Motor neuron (in vitro differentiated cells): Measurements from ENCODE around the gene C3orf22. TPM values are rescaled to one million over a fixed set of nuclear protein-coding genes. Genes with fewer than 3 reads are reported as not detected.

Experiments
- ATAC-seq, 8 experiments: fragments of 200-7000 bp; cut with Tn5 transposase; replicated peaks in 6 of 8; 2 replicates each; pipeline ENCODE4 v1.8.0; 2021; ENCODE audit warnings: mild to moderate bottlenecking in 8 of 8, moderate library complexity in 8 of 8
- H3K27ac ChIP-seq, 2 donors: fragments of 250-450 bp; sonication (Bioruptor Pico); 2 replicates each; pipeline ENCODE4 v1.9.0; 2021; ENCODE audit warnings: antibody characterized with exemption in 2 of 2, mild to moderate bottlenecking in 2 of 2, moderate library complexity in 1 of 2
- H3K4me1 ChIP-seq, 2 donors: fragments of 250-450 bp; sonication (Bioruptor Pico); replicated peaks in 1 of 2; 2 replicates each; pipeline ENCODE4 v1.6.1; 2021; ENCODE audit warnings: antibody characterized with exemption in 2 of 2, mild to moderate bottlenecking in 2 of 2, moderate library complexity in 1 of 2
- H3K4me3 ChIP-seq, 5 donors: fragments of 250-450 bp; sonication (Bioruptor Pico); 2 replicates each; pipeline ENCODE4 v1.9.0; 2021; ENCODE audit warnings: antibody characterized with exemption in 5 of 5, mild to moderate bottlenecking in 5 of 5, moderate library complexity in 4 of 5
- WGBS, 10 experiments: fragments of 450-650 bp; shearing (Covaris generic); methylation state at CpG; one replicate each; pipeline ENCODE4 v1.0.0; 2022; 5-methylcytosine and 5-hydroxymethylcytosine counted together
- in situ Hi-C, 9 experiments: fragments of 400-800 bp; cut with MboI; loops; one replicate each; pipeline ENCODE4 v1.15.0; 2021; ENCODE audit warnings: low sequenced_read_pairs in 9 of 9, low pct_unique_long_range_greater_than_20kb in 2 of 9; ENCODE audit not compliant: unreplicated experiment in 9 of 9
- total RNA-seq, 8 experiments: library from RNA; unstranded; fragments of 300-600 nt; gene quantifications; 2 replicates each; pipeline versions ENCODE4 v1.2.3 to v1.2.4, GENCODE V29; 2022

Gene C3orf22
- total RNA-seq, 8 experiments from 2014 or later, result 0.15 to 0.47 TPM; not detected in 6

DNA sequence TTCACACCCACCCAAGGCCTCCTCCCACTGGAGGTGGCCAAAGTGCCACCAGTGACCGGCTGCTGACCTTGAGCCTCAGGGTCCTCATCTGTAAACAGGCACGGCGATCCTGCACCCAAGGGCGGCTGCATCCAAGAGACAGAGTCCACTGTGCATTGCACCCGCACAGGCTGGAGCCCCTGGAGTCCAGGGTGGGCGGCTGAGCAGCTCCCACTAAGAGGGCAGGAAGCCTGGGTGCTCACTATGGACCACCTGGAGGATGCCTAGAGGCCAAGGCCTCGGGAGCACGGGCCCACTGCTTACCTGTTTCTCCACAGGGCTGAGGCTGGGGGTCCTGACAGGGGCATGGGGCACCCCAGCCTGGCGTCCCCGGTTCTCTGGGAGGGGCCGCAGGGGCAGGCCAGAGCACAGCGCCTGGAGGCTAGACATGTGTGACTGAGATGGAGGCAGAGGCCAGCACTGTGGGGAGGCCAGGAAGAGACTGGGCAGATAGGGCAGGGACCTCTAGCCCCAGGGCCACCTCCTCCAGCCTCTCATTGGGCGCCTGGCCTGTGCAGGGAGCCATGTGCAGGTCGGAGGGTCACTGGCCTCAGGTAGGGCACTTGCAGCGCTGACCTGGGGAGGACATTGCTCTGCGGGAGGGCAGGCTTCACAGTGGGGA, 41.3 kb downstream of the C3orf22 start, which contains the start of gene UROC1:
Gene UROC1, minus strand, starts transcription at position 483 of the 661 bp plus-strand sequence. Its CDS starts 54 bp downstream, at position 429.
- WGBS, 10 experiments, result 92% methylated on average over 2 of the region's 16 CpGs; no CpG with 5 or more reads in 9 of the 10 experiments
- Histone ChIP-seq H3K27ac (no peak within 1 kb of the TSS), H3K4me1 (no peaks in the 10 kb centered on the region), H3K4me3 (no peak within 1 kb of the TSS)
- peak in 2 of 8 experiments; percentile 10 to 17 for ATAC-seq
- in situ Hi-C loops, result no loop called here

DNA sequence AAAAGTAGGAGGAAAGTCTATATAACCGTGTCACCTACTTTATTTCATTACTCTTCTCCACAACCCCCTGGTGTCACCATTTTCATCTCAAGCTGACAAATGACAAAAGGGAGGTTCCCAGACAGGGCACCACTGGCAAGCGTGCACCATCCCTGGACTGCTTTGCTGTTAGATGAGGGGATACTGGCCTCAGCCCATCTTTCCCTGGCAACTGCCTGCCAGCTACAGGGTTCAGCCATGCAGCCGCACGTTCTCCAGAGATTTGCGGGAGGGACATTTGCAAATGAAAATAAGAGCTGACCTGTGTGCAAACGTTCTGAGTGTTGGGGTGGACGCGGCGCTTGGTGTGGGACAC, 41.8 kb downstream of the C3orf22 start:
- 13 to 95% (median 73%) methylated on average over 1 to 6 of the region's 9 CpGs; no CpG with 5 or more reads in 5 of the 10 experiments for WGBS, 10 experiments
- in situ Hi-C loops, result no loop called here
- ATAC-seq, result peak in 1 of 8 experiments; percentile 75
- no peak overlapping the region for H3K27ac ChIP-seq
- no peak overlapping the region for H3K4me3 ChIP-seq
- peaks cover 0 to 3% of the 10 kb centered on the region in 2 donors for H3K4me1 ChIP-seq

- Histone ChIP-seq H3K27ac (no peak overlapping the region), H3K4me3 (no peak overlapping the region), H3K4me1 (peaks cover 0 to 3% of the 10 kb centered on the region in 2 donors)
- no peak for ATAC-seq
- 100% methylated on average over 1 of the region's 6 CpGs; no CpG with 5 or more reads in 9 of the 10 experiments for WGBS, 10 experiments
- in situ Hi-C loops, result no loop called here
Measured at GRCh38 chr3:126516152-126516935, 42.4 kb downstream of the C3orf22 start.

GRCh38 chr3:126515066-126515706, 43.5 kb downstream of the C3orf22 start:
- WGBS, 10 experiments, result no CpG with 5 or more reads among the region's 8 CpGs
- Histone ChIP-seq H3K4me3 (no peak overlapping the region), H3K4me1 (peaks cover 0 to 3% of the 10 kb centered on the region in 2 donors), H3K27ac (no peak overlapping the region)
- in situ Hi-C loops, result no loop called here
- no peak for ATAC-seq

DNA sequence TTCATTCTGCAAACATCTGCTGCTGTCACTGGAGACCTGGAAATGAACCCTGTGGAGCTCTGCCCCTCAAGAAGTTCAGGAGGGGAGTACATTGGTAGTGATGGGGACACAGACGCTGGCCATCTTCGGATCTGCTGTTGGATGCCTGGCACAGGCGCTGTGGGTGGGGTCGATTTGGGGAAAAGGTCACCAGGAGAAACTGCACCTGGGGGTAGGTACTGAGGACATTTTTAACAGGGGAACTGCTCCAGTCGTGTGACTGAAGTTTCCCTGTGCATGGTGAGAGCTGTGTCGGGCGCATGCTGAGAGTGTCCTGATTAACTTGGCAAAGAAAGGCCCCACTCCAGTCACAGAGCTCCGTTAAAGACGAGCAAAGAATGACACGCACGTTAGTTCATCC, 44.6 kb downstream of the C3orf22 start:
- no peak overlapping the region for H3K4me3 ChIP-seq
- WGBS, 10 experiments, result 20 to 82% (median 67%) methylated on average over 1 to 9 of the region's 11 CpGs; no CpG with 5 or more reads in 4 of the 10 experiments
- no peak overlapping the region for H3K27ac ChIP-seq
- no peak for ATAC-seq
- H3K4me1 ChIP-seq, result peaks cover 0 to 3% of the 10 kb centered on the region in 2 donors
- in situ Hi-C loops, result no loop called here

DNA sequence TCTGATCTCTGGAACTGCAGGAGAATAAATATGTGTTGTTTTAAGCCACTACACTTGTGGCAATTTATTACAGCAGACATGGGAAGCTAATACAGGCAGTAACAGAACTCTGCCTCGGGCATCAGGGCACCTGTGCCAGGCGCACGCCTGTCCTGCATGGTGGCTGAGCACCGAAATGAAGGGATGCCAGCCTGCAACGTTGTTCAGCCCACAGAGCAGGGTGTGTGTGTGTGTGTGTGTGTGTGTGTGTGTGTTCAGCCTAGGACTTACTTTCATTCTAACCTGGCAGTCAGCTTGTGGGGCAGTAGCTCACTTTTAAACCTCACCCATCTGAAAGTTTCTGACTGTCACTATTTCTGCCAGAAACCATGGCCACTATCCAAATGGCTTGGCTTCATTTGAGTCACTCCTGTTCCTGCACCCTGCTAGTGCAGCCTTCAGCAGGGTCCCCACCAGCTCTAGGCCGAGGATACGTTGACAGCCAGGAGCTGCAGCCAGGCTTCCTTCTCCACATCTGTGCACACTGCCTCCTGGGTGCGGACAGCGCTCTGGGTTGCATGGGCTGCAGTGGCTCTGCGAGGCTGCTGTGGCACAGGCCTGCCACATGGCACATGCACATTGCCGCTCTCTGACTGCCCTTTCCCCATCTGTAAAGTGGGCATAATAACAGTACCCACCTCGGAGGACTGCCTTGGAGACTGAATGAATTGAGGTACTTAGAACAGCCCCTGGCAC, 45.6 kb downstream of the C3orf22 start:
- no peak for ATAC-seq
- WGBS, 10 experiments, result 50 to 96% (median 66%) methylated on average over 1 to 7 of the region's 12 CpGs; no CpG with 5 or more reads in 4 of the 10 experiments
- Histone ChIP-seq H3K27ac (no peak overlapping the region), H3K4me3 (no peak overlapping the region), H3K4me1 (peaks cover 0 to 3% of the 10 kb centered on the region in 2 donors)
- in situ Hi-C loops, result no loop called here

DNA sequence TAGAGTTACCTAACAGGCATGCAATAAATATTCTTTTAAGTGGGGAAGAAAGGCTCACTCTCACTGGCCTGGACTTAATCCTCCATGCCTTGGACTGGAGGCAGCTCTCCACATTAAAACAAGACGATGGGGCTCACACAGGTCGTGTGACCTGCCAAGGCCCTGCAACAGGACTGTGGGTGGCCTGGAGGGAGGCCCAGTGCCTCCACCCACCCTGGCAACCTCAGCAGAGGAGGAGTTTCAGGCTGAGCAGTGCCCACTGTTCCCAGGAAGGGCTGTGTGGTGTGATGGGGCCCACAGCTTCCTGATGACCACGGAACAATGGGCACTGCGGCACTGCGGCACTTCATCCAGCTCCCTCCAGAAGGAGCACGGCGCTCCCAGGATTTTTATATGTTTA, 46.7 kb downstream of the C3orf22 start:
- in situ Hi-C loops, result no loop called here

DNA sequence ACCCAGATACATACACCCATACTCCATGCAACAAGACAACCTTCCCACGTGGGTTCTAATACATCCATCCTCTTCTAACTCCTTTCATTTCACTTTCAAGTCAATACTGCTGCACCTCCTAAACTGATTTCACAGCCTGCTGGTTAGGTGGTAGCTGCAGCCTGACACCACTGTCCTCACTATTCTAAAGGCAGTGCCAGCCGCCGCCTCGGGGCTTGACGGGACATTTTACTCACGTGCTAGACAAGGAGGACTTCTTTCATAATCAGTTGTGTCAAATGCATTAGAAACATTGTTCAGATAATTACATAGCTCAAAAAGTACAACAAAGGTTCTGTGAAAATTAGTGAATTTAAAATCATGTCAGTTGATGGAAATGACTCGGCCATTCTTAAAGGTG, 47.4 kb downstream of the C3orf22 start:
- Histone ChIP-seq H3K4me3 (no peak overlapping the region), H3K4me1 (peaks cover 0 to 3% of the 10 kb centered on the region in 2 donors), H3K27ac (no peak overlapping the region)
- WGBS, 10 experiments, result 0 to 100% (median 67%) methylated on average over 1 to 7 of the region's 7 CpGs; no CpG with 5 or more reads in 2 of the 10 experiments
- ATAC-seq, result no peak
- in situ Hi-C loops, result no loop called here

More for the DNA sequence above, 46.7 kb downstream of the C3orf22 start:
- WGBS, 10 experiments, result 18 to 86% (median 59%) methylated on average over 2 to 7 of the region's 7 CpGs; no CpG with 5 or more reads in 5 of the 10 experiments
- ATAC-seq, result peak in 3 of 8 experiments; percentile 31 to 45 (median 33)
- H3K4me1 ChIP-seq, result peaks cover 0 to 3% of the 10 kb centered on the region in 2 donors
- no peak overlapping the region for H3K4me3 ChIP-seq
- no peak overlapping the region for H3K27ac ChIP-seq

GRCh38 chr3:126510308-126510910, 48.3 kb downstream of the C3orf22 start:
- 60 to 100% (median 88%) methylated on average over 1 to 6 of the region's 22 CpGs; no CpG with 5 or more reads in 5 of the 10 experiments for WGBS, 10 experiments
- ATAC-seq, result no peak
- no peak overlapping the region for H3K27ac ChIP-seq
- in situ Hi-C loops, result no loop called here
- H3K4me3 ChIP-seq, result no peak overlapping the region
- H3K4me1 ChIP-seq, result peaks cover 0 to 3% of the 10 kb centered on the region in 2 donors

DNA sequence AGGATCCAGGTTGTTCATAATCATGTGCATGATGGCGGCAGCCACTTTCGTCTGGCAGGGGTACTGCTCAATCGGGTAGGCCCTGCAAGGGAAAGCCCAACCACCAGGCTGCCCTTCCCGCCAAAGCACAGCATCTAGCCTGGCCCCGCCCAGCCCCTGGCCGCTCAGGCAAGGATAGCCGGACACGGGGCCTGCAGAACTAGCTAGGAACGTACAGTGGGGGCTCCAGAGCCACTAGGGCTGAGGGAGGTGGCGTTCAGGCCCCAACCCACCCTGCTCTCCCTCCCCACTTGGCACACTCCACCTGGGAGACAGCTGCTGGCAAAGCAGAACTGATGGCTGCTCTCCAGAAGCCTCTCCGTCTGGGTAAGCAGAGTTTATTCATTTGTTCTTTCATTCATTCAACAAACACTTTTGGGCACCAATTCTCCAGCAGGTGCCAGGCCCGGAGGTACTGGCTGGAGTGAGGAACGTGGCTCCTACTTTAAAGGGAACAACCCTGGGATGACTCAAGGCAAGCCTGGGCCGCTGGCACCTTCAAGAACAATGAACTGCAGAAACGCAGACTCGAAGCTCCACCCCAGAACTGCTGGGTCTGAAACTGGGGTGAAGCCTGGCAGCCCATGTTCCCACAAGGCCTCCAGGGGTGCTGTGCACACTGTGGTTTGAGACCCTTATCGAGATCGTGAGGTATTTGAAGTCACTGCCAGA, 49.0 kb downstream of the C3orf22 start:
- H3K4me3 ChIP-seq, result no peak overlapping the region
- in situ Hi-C loops, result no loop called here
- WGBS, 10 experiments, result 74 to 88% (median 80%) methylated on average over 1 to 11 of the region's 18 CpGs; no CpG with 5 or more reads in 3 of the 10 experiments
- ATAC-seq, result no peak
- no peak overlapping the region for H3K27ac ChIP-seq
- peaks cover 0 to 3% of the 10 kb centered on the region in 2 donors for H3K4me1 ChIP-seq

DNA sequence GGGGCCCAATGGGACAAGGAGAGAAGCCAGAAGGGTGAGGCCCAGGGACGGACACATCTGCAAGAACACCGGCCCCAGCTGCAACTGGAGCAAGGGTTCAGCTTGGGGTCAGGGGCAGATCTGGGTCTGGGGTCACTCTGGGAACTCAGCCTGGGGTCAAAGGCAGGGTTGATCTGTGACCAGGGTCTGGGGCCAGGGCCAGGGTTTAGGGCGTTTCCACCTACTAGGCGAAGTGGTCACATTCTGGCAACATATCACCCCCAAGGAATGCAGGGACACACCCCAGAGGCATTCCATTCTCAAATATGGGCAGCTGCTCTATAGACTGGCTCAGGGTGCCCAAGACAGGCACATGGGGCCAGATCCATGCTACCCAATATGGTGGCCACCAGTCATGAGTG, 50.2 kb downstream of the C3orf22 start:
- 17 to 100% methylated on average over 1 to 2 of the region's 4 CpGs; no CpG with 5 or more reads in 8 of the 10 experiments for WGBS, 10 experiments
- H3K4me1 ChIP-seq, result peaks cover 0 to 3% of the 10 kb centered on the region in 2 donors
- ATAC-seq, result peak in 3 of 8 experiments; percentile 61 to 88 (median 74)
- no peak overlapping the region for H3K4me3 ChIP-seq
- in situ Hi-C loops, result no loop called here
- no peak overlapping the region for H3K27ac ChIP-seq

DNA sequence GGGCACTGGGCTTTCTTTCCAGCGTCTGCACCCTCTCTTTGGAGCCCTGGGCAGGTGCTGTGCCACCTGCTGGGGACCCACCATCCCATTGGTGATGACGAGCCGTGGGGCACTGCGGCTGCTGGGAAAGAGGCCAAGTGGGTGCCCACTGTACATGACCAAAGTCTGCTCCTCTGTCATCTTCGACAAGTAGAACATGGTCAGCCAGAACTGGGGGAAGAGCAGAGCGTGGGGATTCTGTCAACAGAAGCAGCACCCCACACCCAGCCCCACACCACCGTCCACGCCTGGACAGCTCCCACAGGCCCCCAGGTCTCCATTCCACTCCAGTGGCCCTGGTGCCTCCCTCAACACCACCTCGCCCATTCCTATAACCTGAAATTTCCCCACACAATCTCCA, 50.8 kb downstream of the C3orf22 start:
- Histone ChIP-seq H3K4me3 (no peak overlapping the region), H3K27ac (no peak overlapping the region), H3K4me1 (peaks cover 0 to 3% of the 10 kb centered on the region in 2 donors)
- in situ Hi-C loops, result no loop called here
- ATAC-seq, result no peak
- 80 to 100% (median 100%) methylated on average over 1 to 3 of the region's 9 CpGs; no CpG with 5 or more reads in 5 of the 10 experiments for WGBS, 10 experiments
